ENCODE data around the gene NFATC3.

NFATC3 gene

DNA sequence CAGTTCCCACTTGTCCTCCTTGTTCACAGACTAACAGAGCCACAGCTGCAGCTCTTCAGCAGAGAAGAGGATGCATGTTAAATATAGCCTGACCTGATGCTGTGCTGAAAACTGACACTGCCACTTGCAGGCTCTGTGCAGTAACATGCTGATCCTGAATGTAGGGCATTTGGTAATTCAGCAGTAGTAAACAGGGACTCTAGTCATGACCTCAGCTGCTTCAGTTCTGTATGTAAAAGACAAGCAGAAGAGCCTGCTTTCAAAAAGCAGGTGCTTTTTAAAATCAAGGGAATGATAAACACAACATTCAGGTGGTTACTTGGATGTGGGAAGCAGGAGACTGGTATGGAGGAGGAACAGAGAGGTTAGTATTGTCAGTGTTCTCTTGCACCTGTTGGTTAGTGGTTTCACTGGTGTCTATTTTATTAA is 116.9 kb downstream of the NFATC3 start:
- no peak for DNase-seq (ENCODE audit: extremely low read depth, low read depth)
- no peak for TF ChIP-seq CTCF (IDR thresholded peaks at IDR 0.05; ENCODE audit: low read depth, low read length)

DNA sequence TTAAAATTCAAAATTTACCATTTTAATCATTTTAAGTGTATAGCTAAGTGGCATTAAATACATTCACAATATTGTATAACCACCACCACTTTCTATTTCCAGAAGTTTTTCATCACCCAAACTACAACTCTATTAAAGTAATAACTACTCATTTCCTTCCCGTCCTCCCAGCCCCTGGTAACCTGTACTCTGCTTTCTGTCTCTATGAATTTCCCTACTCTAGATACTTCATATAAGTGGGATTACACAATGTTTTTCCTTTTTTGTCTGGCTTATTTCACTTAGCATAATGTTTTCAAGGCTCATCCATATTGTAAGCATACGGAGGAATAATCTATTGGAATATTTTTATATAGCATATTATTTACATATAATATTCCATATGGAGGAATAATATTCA is 121.1 kb downstream of the NFATC3 start:
- TF ChIP-seq CTCF (IDR thresholded peaks at IDR 0.05; ENCODE audit: low read depth, low read length) = no peak
- no peak for DNase-seq (ENCODE audit: extremely low read depth, low read depth)

DNA sequence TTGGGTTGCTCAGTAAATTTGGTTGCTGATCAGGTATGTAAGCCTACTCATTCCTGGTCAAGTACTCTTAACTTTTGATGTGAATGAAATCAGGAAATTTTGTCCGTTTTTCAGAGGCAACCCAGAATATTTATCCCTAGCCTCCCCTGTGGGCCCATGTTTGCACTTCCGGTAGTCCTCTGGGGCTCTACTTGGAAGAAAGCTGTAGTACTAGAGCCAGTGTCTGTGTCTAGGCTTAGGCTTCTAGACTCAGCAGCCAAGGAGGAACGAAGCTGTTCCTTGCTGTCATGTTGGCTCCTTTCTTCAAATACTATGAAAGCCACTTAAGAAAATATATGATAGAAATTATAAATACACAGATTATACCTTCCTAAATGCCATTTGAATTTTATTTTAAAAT is 129.6 kb downstream of the NFATC3 start:
- no peak for DNase-seq (ENCODE audit: extremely low read depth, low read depth)
- no peak for TF ChIP-seq CTCF (IDR thresholded peaks at IDR 0.05; ENCODE audit: low read depth, low read length)

DNA sequence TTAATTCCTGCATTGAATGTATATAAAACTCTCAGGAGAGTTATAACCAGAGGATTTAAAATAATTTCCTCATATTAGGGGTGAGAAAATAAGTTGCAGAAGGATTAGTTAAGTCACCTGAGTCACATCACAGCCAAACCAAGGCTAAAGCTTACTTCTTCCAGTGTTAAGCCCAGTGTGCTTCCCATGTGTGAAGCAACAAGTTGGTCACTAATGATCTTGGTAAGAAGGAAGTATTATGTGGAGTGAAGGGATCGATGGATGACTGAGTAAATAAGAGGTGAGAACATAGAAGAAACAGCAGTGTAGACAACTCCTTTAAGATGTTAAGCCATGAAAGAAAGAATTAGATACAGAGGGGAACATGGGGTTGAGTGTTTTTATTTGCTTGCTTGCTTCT is 130.1 kb downstream of the NFATC3 start:
- no peak for DNase-seq (ENCODE audit: extremely low read depth, low read depth)
- TF ChIP-seq CTCF (IDR thresholded peaks at IDR 0.05; ENCODE audit: low read depth, low read length) = no peak

DNA sequence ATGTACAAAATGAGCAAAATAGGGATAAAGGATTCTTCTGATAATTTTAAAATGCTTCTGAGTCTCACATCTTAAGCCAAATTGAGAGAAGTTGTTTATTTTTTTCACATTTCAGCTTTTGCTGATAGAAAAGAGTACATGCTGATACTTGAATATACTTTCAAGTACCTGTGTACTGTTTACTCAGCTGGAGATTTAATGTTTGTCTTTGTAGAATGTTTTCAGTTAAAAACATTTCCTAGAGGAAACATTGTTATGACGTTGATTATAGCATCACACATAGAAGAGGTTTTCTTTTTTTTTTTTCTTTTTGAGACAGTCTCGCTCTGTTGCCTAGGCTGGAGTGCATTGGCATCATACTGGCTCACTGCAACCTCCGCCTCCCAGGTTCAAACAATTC is 131.1 kb downstream of the NFATC3 start:
- no peak for TF ChIP-seq CTCF (IDR thresholded peaks at IDR 0.05; ENCODE audit: low read depth, low read length)

DNA sequence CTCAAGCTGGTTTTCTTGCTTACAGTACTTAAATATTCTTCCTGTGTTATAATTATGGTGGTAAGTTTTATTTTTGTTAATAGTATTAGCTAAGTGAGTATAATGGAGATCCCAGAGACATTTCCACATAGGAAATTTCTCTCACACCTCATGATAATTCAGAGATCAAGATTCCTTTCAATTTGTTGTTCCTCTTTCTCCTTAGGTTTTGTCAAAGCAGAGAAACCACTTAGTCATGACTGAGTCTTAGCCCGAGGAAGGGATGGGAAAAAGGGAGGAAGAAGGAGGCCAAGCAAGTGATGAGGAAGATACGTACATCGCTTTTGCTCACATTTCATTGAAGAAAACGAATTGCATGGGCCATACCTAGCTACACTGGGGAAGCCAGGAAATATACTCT is 132.3 kb downstream of the NFATC3 start:
- no peak for TF ChIP-seq CTCF (IDR thresholded peaks at IDR 0.05; ENCODE audit: low read depth, low read length)
- DNase-seq (ENCODE audit: extremely low read depth, low read depth) = no peak

More for the DNA sequence above, 131.1 kb downstream of the NFATC3 start:
- DNase-seq (ENCODE audit: extremely low read depth, low read depth) = no peak

DNA sequence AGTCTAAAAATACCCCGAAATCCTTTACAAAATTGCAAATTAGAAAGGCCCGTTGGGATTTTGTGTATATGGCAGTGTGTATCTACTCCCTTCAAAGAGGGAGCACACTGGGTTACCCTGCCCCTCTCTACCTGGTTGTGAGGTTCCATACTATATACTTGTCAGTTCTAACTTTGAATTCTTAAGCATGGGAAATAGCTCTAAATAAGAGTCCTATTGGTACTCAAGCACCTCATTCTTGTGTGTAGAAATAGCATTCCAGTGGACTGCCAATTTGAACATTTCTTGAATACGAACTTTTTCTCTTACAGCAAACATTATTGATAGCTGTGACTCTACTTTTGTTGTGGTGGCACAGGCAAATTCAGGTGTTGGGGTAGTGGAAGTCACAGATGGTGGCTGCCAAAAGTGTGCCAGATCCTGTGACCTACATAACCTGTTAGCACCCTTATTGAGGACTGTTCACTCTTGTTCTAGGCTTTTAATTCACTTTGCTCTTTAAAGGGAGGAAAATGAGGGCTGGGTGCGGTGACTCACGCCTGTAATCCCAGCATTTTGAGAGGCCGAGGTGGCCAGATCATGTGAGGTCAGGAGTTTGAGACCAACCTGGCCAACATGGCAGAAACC is 134.7 kb downstream of the NFATC3 start:
- DNase-seq (ENCODE audit: extremely low read depth, low read depth) = no peak
- TF ChIP-seq CTCF (IDR thresholded peaks at IDR 0.05; ENCODE audit: low read depth, low read length) = no peak

Measured in AG09319 (cell line).